Cardiac fibroblast (primary cell): ENCODE measurements around the gene ATAD2B.

Experiments used
- DNase-seq, 2 donors: peaks; one replicate each; pipeline versions ENCODE4 v3.0.0 to v3.0.0-alpha.2; 2010; ENCODE audit warnings: low read depth in 2 of 2
- H3K4me3 ChIP-seq, 2 donors: replicated peaks in 1 of 2; 1 replicate in 1 of 2; 2 replicates in 1 of 2; pipeline ENCODE4 v1.5.1; 2011; ENCODE audit warnings: low read depth in 2 of 2, low read length in 2 of 2, mild to moderate bottlenecking in 2 of 2, moderate library complexity in 1 of 2
- CTCF ChIP-seq: IDR thresholded peaks from one replicate; pipeline ENCODE4 v1.5.1; 2011; ENCODE audit warnings: low read depth, mild to moderate bottlenecking, low read length, inconsistent platforms

The ATAD2B gene

GRCh38 chr2:23944527-23944926 lies 17.6 kb upstream of the ATAD2B start:
- no peak overlapping the region for H3K4me3 ChIP-seq

GRCh38 chr2:23943666-23944065 lies 16.7 kb upstream of the ATAD2B start:
- no peak overlapping the region for H3K4me3 ChIP-seq
- no peak for DNase-seq
- no peak for TF ChIP-seq CTCF

More at GRCh38 chr2:23944527-23944926, 17.6 kb upstream of the ATAD2B start:
- no peak for TF ChIP-seq CTCF
- peak in 1 of 2 donors; percentile 13 for DNase-seq

- peak overlapping the region in 1 of 2 donors; percentile 77 for H3K4me3 ChIP-seq
- TF ChIP-seq CTCF = no peak
- no peak for DNase-seq
Measured at GRCh38 chr2:23941644-23942043, 14.7 kb upstream of the ATAD2B start.

GRCh38 chr2:23940718-23941620 lies 14.0 kb upstream of the ATAD2B start:
- DNase-seq = peak; percentile 50 to 55
- peak overlapping the region; percentile 62 to 77 for H3K4me3 ChIP-seq
- TF ChIP-seq CTCF = no peak

- peak; percentile 73 to 85 for DNase-seq
- H3K4me3 ChIP-seq = peak within 1 kb of the TSS; percentile 62 to 77
- no peak for TF ChIP-seq CTCF
Measured at GRCh38 chr2:23939987-23940717, 13.2 kb upstream of the ATAD2B start, which contains the start of gene UBXN2A. Gene UBXN2A, plus strand, starts transcription at chr2:23940463. Its CDS starts 17,852 bp downstream, at chr2:23958315.

- H3K4me3 ChIP-seq = no peak overlapping the region
- no peak for DNase-seq
- no peak for TF ChIP-seq CTCF
Measured at GRCh38 chr2:23934259-23934658, 7.3 kb upstream of the ATAD2B start.
